Measurements from ENCODE around the gene PSEN1. TPM values are rescaled to one million over a fixed set of nuclear protein-coding genes. Genes with fewer than 3 reads are reported as not detected.

PSEN1 gene
- total and polyA plus RNA-seq, 2 experiments from 2014 or later, result 14.6 to 35.7 TPM

DNA sequence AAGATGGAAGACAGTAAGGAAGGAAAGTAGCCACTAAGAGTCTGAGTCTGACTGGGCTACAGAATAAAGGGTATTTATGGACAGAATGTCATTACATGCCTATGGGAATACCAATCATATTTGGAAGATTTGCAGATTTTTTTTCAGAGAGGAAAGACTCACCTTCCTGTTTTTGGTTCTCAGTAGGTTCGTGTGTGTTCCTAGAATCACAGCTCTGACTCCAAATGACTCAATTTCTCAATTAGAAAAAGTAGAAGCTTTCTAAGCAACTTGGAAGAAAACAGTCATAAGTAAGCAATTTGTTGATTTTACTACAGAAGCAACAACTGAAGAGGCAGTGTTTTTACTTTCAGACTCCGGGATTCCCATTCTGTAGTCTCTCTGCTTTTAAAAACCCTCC is 85.6 kb downstream of the PSEN1 start:
- H3K4me1 ChIP-seq (ENCODE audit: insufficient read depth), result peaks cover 14% of the 10 kb centered on the region; the same call in 1 of the 2 replicates
- no peaks in the 10 kb centered on the region for H3K9me2 ChIP-seq (ENCODE audit: insufficient read depth)
- H2AFZ ChIP-seq, result no peak overlapping the region
- H3K9me3 Mint-ChIP-seq, result no peaks in the 10 kb centered on the region
- no peak overlapping the region for H3K27ac Mint-ChIP-seq
- peaks cover 24% of the 10 kb centered on the region for H3K4me1 Mint-ChIP-seq
- no peak overlapping the region for H3K4me2 ChIP-seq
- H3F3A ChIP-seq (replicated peaks; ENCODE audit: low read depth), result no peaks in the 10 kb centered on the region
- H3K36me3 ChIP-seq (ENCODE audit: insufficient read depth), result peaks cover 4% of the 10 kb centered on the region; the same call in 1 of the 2 replicates
- no peaks in the 10 kb centered on the region for H3K27me3 ChIP-seq (ENCODE audit: insufficient read depth)
- no peaks in the 10 kb centered on the region; the same call in 1 of the 2 replicates for H4K20me1 ChIP-seq (replicated peaks; ENCODE audit: insufficient read depth)
- no peaks in the 10 kb centered on the region for H3K79me2 ChIP-seq (replicated peaks; ENCODE audit: insufficient read depth)
- DNase-seq (ENCODE audit: low spot score) (no peak), ATAC-seq (no peak)
- H3K4me3 ChIP-seq, result no peak overlapping the region
- no peak overlapping the region for H3K27ac ChIP-seq (ENCODE audit: low read depth)
- TF ChIP-seq POLR2AphosphoS5 (IDR thresholded peaks at IDR 0.05; ENCODE audit: low read depth) (no peak), JUNB (IDR thresholded peaks at IDR 0.05; ENCODE audit: unreplicated experiment) (no peak), EZH2 (IDR thresholded peaks at IDR 0.05; ENCODE audit: low read depth, unreplicated experiment) (no peak), ZNF114 (CRISPR knock-in tag; IDR thresholded peaks at IDR 0.05) (no peak), NANOG (IDR thresholded peaks at IDR 0.05; ENCODE audit: borderline replicate concordance) (no peak), EZH2phosphoT487 (IDR thresholded peaks at IDR 0.05; ENCODE audit: unreplicated experiment) (no peak), CREB1 (CRISPR knock-in tag; IDR thresholded peaks at IDR 0.05; ENCODE audit: low read depth) (no peak), STAT1 (IDR thresholded peaks at IDR 0.05; ENCODE audit: unreplicated experiment) (no peak), ZNF331 (CRISPR knock-in tag; IDR thresholded peaks at IDR 0.05; ENCODE audit: low read depth) (no peak)
- TF ChIP-seq, protein P1, sequence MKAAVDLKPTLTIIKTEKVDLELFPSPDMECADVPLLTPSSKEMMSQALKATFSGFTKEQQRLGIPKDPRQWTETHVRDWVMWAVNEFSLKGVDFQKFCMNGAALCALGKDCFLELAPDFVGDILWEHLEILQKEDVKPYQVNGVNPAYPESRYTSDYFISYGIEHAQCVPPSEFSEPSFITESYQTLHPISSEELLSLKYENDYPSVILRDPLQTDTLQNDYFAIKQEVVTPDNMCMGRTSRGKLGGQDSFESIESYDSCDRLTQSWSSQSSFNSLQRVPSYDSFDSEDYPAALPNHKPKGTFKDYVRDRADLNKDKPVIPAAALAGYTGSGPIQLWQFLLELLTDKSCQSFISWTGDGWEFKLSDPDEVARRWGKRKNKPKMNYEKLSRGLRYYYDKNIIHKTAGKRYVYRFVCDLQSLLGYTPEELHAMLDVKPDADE (IDR thresholded peaks at IDR 0.05), result no peak
- TF ChIP-seq, protein P2, sequence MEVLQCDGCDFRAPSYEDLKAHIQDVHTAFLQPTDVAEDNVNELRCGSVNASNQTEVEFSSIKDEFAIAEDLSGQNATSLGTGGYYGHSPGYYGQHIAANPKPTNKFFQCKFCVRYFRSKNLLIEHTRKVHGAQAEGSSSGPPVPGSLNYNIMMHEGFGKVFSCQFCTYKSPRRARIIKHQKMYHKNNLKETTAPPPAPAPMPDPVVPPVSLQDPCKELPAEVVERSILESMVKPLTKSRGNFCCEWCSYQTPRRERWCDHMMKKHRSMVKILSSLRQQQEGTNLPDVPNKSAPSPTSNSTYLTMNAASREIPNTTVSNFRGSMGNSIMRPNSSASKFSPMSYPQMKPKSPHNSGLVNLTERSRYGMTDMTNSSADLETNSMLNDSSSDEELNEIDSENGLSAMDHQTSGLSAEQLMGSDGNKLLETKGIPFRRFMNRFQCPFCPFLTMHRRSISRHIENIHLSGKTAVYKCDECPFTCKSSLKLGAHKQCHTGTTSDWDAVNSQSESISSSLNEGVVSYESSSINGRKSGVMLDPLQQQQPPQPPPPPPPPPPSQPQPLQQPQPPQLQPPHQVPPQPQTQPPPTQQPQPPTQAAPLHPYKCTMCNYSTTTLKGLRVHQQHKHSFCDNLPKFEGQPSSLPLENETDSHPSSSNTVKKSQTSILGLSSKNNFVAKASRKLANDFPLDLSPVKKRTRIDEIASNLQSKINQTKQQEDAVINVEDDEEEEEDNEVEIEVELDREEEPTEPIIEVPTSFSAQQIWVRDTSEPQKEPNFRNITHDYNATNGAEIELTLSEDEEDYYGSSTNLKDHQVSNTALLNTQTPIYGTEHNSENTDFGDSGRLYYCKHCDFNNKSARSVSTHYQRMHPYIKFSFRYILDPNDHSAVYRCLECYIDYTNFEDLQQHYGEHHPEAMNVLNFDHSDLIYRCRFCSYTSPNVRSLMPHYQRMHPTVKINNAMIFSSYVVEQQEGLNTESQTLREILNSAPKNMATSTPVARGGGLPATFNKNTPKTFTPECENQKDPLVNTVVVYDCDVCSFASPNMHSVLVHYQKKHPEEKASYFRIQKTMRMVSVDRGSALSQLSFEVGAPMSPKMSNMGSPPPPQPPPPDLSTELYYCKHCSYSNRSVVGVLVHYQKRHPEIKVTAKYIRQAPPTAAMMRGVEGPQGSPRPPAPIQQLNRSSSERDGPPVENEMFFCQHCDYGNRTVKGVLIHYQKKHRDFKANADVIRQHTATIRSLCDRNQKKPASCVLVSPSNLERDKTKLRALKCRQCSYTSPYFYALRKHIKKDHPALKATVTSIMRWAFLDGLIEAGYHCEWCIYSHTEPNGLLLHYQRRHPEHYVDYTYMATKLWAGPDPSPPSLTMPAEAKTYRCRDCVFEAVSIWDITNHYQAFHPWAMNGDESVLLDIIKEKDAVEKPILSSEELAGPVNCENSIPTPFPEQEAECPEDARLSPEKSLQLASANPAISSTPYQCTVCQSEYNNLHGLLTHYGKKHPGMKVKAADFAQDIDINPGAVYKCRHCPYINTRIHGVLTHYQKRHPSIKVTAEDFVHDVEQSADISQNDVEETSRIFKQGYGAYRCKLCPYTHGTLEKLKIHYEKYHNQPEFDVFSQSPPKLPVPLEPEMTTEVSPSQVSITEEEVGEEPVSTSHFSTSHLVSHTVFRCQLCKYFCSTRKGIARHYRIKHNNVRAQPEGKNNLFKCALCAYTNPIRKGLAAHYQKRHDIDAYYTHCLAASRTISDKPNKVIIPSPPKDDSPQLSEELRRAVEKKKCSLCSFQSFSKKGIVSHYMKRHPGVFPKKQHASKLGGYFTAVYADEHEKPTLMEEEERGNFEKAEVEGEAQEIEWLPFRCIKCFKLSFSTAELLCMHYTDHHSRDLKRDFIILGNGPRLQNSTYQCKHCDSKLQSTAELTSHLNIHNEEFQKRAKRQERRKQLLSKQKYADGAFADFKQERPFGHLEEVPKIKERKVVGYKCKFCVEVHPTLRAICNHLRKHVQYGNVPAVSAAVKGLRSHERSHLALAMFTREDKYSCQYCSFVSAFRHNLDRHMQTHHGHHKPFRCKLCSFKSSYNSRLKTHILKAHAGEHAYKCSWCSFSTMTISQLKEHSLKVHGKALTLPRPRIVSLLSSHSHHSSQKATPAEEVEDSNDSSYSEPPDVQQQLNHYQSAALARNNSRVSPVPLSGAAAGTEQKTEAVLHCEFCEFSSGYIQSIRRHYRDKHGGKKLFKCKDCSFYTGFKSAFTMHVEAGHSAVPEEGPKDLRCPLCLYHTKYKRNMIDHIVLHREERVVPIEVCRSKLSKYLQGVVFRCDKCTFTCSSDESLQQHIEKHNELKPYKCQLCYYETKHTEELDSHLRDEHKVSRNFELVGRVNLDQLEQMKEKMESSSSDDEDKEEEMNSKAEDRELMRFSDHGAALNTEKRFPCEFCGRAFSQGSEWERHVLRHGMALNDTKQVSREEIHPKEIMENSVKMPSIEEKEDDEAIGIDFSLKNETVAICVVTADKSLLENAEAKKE (CRISPR knock-in tag; IDR thresholded peaks at IDR 0.05), result no peak
- TF ChIP-seq, protein P3, sequence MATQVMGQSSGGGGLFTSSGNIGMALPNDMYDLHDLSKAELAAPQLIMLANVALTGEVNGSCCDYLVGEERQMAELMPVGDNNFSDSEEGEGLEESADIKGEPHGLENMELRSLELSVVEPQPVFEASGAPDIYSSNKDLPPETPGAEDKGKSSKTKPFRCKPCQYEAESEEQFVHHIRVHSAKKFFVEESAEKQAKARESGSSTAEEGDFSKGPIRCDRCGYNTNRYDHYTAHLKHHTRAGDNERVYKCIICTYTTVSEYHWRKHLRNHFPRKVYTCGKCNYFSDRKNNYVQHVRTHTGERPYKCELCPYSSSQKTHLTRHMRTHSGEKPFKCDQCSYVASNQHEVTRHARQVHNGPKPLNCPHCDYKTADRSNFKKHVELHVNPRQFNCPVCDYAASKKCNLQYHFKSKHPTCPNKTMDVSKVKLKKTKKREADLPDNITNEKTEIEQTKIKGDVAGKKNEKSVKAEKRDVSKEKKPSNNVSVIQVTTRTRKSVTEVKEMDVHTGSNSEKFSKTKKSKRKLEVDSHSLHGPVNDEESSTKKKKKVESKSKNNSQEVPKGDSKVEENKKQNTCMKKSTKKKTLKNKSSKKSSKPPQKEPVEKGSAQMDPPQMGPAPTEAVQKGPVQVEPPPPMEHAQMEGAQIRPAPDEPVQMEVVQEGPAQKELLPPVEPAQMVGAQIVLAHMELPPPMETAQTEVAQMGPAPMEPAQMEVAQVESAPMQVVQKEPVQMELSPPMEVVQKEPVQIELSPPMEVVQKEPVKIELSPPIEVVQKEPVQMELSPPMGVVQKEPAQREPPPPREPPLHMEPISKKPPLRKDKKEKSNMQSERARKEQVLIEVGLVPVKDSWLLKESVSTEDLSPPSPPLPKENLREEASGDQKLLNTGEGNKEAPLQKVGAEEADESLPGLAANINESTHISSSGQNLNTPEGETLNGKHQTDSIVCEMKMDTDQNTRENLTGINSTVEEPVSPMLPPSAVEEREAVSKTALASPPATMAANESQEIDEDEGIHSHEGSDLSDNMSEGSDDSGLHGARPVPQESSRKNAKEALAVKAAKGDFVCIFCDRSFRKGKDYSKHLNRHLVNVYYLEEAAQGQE (IDR thresholded peaks at IDR 0.05; ENCODE audit: unreplicated experiment), result no peak
- TF ChIP-seq, protein P4, sequence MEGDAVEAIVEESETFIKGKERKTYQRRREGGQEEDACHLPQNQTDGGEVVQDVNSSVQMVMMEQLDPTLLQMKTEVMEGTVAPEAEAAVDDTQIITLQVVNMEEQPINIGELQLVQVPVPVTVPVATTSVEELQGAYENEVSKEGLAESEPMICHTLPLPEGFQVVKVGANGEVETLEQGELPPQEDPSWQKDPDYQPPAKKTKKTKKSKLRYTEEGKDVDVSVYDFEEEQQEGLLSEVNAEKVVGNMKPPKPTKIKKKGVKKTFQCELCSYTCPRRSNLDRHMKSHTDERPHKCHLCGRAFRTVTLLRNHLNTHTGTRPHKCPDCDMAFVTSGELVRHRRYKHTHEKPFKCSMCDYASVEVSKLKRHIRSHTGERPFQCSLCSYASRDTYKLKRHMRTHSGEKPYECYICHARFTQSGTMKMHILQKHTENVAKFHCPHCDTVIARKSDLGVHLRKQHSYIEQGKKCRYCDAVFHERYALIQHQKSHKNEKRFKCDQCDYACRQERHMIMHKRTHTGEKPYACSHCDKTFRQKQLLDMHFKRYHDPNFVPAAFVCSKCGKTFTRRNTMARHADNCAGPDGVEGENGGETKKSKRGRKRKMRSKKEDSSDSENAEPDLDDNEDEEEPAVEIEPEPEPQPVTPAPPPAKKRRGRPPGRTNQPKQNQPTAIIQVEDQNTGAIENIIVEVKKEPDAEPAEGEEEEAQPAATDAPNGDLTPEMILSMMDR (conservative IDR thresholded peaks at IDR 0.05; ENCODE audit: low read depth in 2 of 2), result no peak
- peaks cover 11% of the 10 kb centered on the region for H3K27me3 Mint-ChIP-seq (ENCODE audit: insufficient read depth, low read depth, poor library complexity)
- no peak overlapping the region for H3K4me3 Mint-ChIP-seq
- peaks cover 28% of the 10 kb centered on the region for H3K36me3 Mint-ChIP-seq (ENCODE audit: low read depth)
